HFF-Myc (cell line): ENCODE measurements around the gene PCSK9.
"Not testable (repeated sequence)": the region's sequence is repeated elsewhere in the genome, so short reads cannot be mapped to it uniquely, and the experiment has no call there.

Source experiments
- DNase-seq: peaks from one replicate; pipeline ENCODE4 v3.0.0-alpha.2; 2011; ENCODE audit warnings: low read depth; ENCODE audit errors: extremely low read depth
- H3K4me3 ChIP-seq: replicated peaks from 2 replicates; pipeline ENCODE4 v1.5.1; 2011; ENCODE audit warnings: low read depth, mild to moderate bottlenecking, control low read depth, low read length
- TF ChIP-seq, protein P1 (sequence below): IDR thresholded peaks from 2 replicates; pipeline ENCODE4 v1.5.1; 2012; ENCODE audit warnings: mild to moderate bottlenecking, low read depth, low read length, control low read depth; ENCODE audit errors: missing control alignments

Gene PCSK9

DNA sequence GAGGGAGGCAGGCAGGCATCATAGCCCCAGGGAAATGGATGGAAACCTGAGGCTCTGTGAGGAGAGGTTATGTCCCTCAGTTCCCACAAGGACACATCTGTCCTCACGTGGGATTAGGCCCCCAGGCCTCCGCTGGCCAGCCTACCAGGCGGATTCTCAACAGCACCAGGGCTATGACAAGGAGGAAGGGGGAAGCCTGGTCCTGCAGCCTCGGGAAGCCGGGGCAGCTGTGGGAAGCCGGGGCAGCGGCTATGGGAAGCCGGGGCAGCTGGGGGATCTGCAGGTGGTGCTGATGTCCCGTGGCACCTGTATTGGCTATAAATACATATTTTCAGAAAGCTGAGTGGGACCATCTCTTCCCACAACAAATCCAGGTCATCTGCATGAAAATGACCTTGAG is 21.0 kb upstream of the PCSK9 start:
- TF ChIP-seq, protein P1, sequence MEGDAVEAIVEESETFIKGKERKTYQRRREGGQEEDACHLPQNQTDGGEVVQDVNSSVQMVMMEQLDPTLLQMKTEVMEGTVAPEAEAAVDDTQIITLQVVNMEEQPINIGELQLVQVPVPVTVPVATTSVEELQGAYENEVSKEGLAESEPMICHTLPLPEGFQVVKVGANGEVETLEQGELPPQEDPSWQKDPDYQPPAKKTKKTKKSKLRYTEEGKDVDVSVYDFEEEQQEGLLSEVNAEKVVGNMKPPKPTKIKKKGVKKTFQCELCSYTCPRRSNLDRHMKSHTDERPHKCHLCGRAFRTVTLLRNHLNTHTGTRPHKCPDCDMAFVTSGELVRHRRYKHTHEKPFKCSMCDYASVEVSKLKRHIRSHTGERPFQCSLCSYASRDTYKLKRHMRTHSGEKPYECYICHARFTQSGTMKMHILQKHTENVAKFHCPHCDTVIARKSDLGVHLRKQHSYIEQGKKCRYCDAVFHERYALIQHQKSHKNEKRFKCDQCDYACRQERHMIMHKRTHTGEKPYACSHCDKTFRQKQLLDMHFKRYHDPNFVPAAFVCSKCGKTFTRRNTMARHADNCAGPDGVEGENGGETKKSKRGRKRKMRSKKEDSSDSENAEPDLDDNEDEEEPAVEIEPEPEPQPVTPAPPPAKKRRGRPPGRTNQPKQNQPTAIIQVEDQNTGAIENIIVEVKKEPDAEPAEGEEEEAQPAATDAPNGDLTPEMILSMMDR: no peak
- DNase-seq: no peak
- no peak overlapping the region for H3K4me3 ChIP-seq

DNA sequence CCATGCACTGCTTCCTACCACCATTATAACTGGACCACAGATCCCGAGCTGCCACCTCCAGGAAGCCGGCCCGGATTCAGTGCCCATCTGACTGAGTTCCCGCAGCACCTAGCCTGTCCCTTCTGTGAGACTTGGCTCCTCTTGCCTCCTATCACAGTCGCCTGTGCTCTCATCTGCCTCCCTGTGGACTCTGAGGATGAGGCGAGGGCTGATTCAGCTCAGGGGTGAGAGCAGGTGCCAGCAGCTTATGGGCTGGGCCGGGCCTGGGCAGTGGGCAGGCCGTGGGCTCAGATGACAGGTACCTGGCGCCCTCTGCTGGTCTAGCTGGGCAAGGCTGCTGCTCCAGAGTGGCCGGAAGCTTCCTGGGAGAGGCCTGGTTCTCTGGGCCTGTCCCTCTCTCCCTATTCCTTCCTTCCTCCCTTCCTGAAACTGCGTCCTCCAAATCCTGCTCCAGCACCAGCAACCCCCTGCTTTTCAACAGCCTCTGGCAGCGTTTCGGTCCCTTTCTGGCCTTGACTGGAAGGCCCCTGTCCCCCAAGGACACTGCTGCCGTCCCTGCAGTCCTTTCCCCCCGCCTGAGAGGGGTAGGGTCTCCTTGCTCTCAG is 17.3 kb upstream of the PCSK9 start:
- no peak overlapping the region for H3K4me3 ChIP-seq
- TF ChIP-seq, protein P1: peak; percentile 98
- DNase-seq: peak; percentile 74

DNA sequence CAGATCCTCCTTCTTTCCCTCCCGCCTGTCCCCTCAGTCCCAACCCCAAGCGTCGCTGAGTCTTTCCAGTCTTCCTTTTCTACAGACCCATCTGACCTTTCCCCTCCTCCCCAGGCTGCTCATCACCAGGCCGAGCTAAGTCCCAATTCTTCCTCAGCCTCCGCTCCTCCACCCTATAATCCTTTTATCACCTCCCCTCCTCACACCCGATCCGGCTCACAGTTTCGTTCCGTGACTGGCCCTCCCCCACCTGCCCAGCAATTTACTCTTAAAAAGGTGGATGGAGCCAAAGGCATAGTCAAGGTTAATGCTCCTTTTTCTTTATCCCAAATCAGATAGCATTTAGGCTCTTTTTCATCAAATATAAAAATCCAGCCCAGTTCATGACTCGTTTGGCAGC is 15.2 kb upstream of the PCSK9 start:
- not testable (repeated sequence) for H3K4me3 ChIP-seq, DNase-seq

DNA sequence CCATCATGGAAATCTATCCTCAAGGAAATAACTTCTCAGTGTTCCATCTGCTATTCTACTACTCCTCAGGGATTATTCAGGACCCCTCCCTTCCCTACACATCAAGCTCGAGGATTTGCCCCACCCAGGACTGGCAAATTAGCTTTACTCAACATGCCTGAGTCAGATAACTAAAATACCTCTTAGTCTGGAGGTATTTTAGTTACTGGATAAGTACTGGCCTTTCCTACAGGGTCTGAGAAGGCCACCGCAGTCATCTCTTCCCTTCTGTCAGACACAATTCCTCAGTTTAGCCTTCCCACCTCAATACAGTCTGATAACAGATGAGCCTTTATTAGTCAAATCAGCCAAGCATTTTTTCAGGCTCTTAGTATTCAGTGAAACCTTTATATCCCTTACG is 12.7 kb upstream of the PCSK9 start:
- DNase-seq, H3K4me3 ChIP-seq: not testable (repeated sequence)

DNA sequence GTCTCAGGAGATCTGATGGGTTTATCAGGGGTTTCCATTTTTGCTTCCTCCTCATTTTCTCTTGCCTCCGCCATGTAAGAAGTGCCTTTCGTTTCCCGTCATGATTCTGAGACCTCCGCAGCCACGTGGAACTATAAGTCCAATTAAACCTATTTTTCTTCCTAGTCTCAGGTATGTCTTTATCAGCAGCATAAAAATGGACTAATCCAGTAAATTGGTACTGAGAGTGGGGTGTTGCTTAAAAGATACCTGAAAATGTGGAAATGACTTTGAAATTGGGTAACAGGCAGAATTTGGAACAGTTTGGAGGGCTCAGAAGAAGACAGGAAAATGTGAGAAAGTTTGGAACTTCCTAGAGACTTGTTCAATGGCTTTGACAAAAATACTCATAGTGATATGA is 8.2 kb upstream of the PCSK9 start:
- DNase-seq, H3K4me3 ChIP-seq: not testable (repeated sequence)

DNA sequence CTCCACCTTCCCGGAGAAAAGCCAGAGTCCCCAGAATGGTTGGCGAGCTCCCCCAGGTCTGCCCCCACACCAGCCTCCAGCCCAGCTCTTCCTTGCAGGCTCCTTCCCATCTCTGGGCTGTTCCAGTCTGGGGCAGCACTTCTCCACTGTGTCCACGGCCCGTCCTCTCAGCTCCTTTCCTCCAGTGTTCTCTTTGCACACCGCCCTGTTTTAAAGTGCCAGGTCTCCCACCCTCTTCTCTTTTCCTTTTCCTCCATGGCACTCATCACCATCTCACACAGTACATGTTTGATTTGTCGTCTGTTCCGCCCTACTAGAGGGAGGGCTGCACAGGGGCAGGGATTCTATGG is 6.1 kb upstream of the PCSK9 start:
- no peak for DNase-seq
- TF ChIP-seq, protein P1: no peak
- no peak overlapping the region for H3K4me3 ChIP-seq

DNA sequence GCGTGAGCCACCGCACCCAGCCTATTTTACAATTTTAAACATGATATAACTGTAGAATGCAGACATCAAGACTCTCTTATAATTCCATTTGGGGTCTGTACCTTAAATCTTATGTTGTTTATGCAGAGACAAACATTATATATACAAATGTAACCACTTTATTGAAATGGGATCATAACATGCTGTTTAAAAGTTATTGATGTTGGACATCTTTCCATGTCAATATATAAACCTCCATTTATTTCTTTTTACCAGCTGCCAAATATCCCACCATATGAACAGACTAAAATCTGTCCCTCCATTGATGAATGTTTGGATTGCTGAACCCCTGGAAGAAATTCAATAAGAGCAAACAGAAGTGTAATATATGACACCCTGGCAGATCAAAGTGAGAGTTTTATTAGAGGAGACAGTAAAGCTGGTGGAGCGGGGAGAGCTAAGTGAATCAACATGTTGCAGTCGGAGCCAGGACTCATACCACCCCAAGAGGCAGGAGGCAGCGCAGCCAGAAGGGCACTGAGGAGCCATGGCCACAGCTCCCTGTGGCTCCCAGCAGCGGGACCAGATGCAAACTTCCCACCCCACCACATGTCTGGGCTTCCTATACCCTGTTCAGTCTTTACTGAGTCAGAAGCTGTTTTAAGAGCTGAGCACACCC is 4.7 kb upstream of the PCSK9 start:
- peak; percentile 24 for DNase-seq
- no peak overlapping the region for H3K4me3 ChIP-seq
- TF ChIP-seq, protein P1: no peak

DNA sequence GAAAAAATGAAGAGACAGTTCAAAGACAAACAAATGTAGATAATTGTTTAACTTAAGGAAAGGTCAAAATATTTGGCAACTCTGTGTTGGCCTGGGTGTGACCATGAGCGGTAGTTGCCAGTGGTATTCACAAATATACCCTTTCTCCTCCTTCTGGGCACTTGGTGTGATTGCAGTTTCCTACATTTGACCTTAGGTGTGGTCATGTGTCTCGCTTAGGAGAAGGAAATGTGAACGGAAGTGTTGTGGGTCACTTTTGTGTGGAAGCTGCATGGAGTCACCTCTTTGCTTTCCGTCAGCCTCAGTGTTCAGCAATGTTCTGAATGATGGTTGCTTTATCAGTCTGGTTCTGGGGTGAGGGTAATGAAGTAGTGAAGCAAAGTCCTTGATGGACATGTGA is 3.4 kb upstream of the PCSK9 start:
- TF ChIP-seq, protein P1: no peak

More for the DNA sequence above, 3.4 kb upstream of the PCSK9 start:
- no peak for DNase-seq
- no peak overlapping the region for H3K4me3 ChIP-seq
